SK-N-SH (cell line): ENCODE results near the gene MYO10. TPM values are rescaled to one million over a fixed set of nuclear protein-coding genes. Genes with fewer than 3 reads are reported as not detected.

ENCODE experiments used
- CTCF ChIA-PET: fragments of 300-600, 350-600 bp; formaldehyde crosslinking; extraction: SDS; loops from one replicate; lab custom pipeline; 2021; lab: Yijun Ruan, JAX
- POLR2A ChIA-PET: fragments of 350-600 bp; sonication (Branson Sonifier 250); formaldehyde crosslinking; extraction: SDS; loops from one replicate; lab custom pipeline; 2020; ENCODE audit warnings: antibody characterized with exemption, inconsistent platforms; lab: Yijun Ruan, JAX
- DNase-seq: peaks from one replicate; pipeline ENCODE4 v3.0.0; 2012
- H2AFZ ChIP-seq: fragments of 200-600 bp; sonication (generic); 2 replicates; pipeline ENCODE4 v1.8.1; 2016; ENCODE audit warnings: antibody characterized with exemption, mild to moderate bottlenecking, low read depth
- H3F3A ChIP-seq: fragments of 200-600 bp; sonication (generic); replicated peaks from 2 replicates; pipeline ENCODE3; 2016; ENCODE audit warnings: antibody characterized with exemption, mild to moderate bottlenecking; ENCODE audit not compliant: insufficient read depth
- H3K27ac ChIP-seq, 2 experiments: fragments of 200-500 bp in 1 of 2; fragments of 200-600 bp in 1 of 2; sonication (Bioruptor generic) in 1 of 2; sonication (generic), shearing (Covaris generic) in 1 of 2; 2 replicates each; pipeline versions ENCODE4 v1.5.1 to v1.6.1; 2014 to 2016; ENCODE audit warnings: low read depth in 2 of 2, inconsistent platforms in 1 of 2, low read length in 1 of 2, mild to moderate bottlenecking in 1 of 2, mixed read lengths in 1 of 2
- H3K27me3 ChIP-seq: fragments of 200-600 bp; sonication (generic), shearing (Covaris generic); 2 replicates; pipeline ENCODE4 v1.6.1; 2016; ENCODE audit warnings: mixed run types; ENCODE audit not compliant: insufficient read depth
- H3K36me3 ChIP-seq, 2 experiments: fragments of 200-500 bp in 1 of 2; fragments of 200-600 bp in 1 of 2; sonication (Bioruptor generic) in 1 of 2; sonication (generic) in 1 of 2; replicated peaks in 1 of 2; 2 replicates each; pipeline versions ENCODE3 to v1.5.1; 2014 to 2016; ENCODE audit warnings: low read length in 1 of 2, mild to moderate bottlenecking in 1 of 2; ENCODE audit not compliant: insufficient read depth in 2 of 2, control insufficient read depth in 1 of 2
- H3K4me1 ChIP-seq, 2 experiments: fragments of 200-500 bp in 1 of 2; fragments of 200-600 bp in 1 of 2; sonication (Bioruptor generic) in 1 of 2; sonication (generic), shearing (Covaris generic) in 1 of 2; 2 replicates each; pipeline versions ENCODE4 v1.5.1 to v1.6.1; 2014 to 2016; ENCODE audit warnings: low read depth in 1 of 2, low read length in 1 of 2, mixed run types in 1 of 2; ENCODE audit not compliant: insufficient read depth in 2 of 2, control insufficient read depth in 1 of 2
- H3K4me2 ChIP-seq: fragments of 200-600 bp; sonication (generic), shearing (Covaris generic); 2 replicates; pipeline ENCODE4 v1.6.1; 2017; ENCODE audit warnings: mixed run types
- H3K4me3 ChIP-seq, 2 experiments: fragments of 200-500 bp in 1 of 2; fragments of 200-600 bp in 1 of 2; sonication (Bioruptor generic) in 1 of 2; sonication (generic), shearing (Covaris generic) in 1 of 2; 2 replicates each; pipeline versions ENCODE4 v1.5.1 to v1.8.1; 2014 to 2016; ENCODE audit warnings: low read depth in 2 of 2, inconsistent platforms in 1 of 2, low read length in 1 of 2, mild to moderate bottlenecking in 1 of 2, mixed read lengths in 1 of 2, moderate library complexity in 1 of 2
- H3K79me2 ChIP-seq: fragments of 200-600 bp; sonication (generic); 2 replicates; pipeline ENCODE4 v1.8.1; 2017; ENCODE audit warnings: mild to moderate bottlenecking; ENCODE audit not compliant: insufficient read depth
- H3K9ac ChIP-seq: fragments of 200-600 bp; sonication (generic); 2 replicates; pipeline ENCODE4 v1.6.1; 2017; ENCODE audit warnings: mixed run types
- H3K9me2 ChIP-seq: fragments of 200-600 bp; sonication (generic); 2 replicates; pipeline ENCODE4 v1.6.1; 2017; ENCODE audit warnings: mixed run types
- H3K9me3 ChIP-seq: fragments of 200-600 bp; sonication (generic); 2 replicates; pipeline ENCODE4 v1.6.1; 2017; ENCODE audit warnings: mixed run types, mild to moderate bottlenecking, moderate library complexity
- H4K20me1 ChIP-seq: fragments of 200-600 bp; sonication (generic); 2 replicates; pipeline ENCODE4 v1.6.1; 2017; ENCODE audit warnings: mild to moderate bottlenecking, mixed run types; ENCODE audit not compliant: insufficient read depth
- CHD2 ChIP-seq: fragments of 150-350 bp; IDR thresholded peaks from 2 replicates; pipeline ENCODE4 v1.6.1; 2018; ENCODE audit warnings: low read length; ENCODE audit not compliant: partially characterized antibody
- CTCF ChIP-seq: fragments of 200-600 bp; sonication (generic); IDR thresholded peaks from 2 replicates; pipeline ENCODE4 v1.6.1; 2017; ENCODE audit warnings: antibody characterized with exemption, mild to moderate bottlenecking, moderate library complexity
- ELF1 ChIP-seq: IDR thresholded peaks from 2 replicates; pipeline ENCODE4 v1.4.0; 2012
- EP300 ChIP-seq, 2 experiments: IDR thresholded peaks; 2 replicates each; pipeline versions ENCODE4 v1.4.0 to v1.6.1; 2012; ENCODE audit warnings: borderline replicate concordance in 1 of 2, low read depth in 1 of 2, low read length in 1 of 2
- EZH2phosphoT487 ChIP-seq: fragments of 200-600 bp; sonication (generic); IDR thresholded peaks from 2 replicates; pipeline ENCODE4 v1.6.1; 2017; ENCODE audit warnings: low read depth, mixed run types, mild to moderate bottlenecking, antibody characterized with exemption, moderate library complexity, borderline replicate concordance
- FOXJ3 ChIP-seq: sonication (generic); formaldehyde crosslinking; IDR thresholded peaks from 2 replicates; pipeline ENCODE4 v1.5.1; 2020; ENCODE audit warnings: mild to moderate bottlenecking, missing genetic modification reagents
- FOXM1 ChIP-seq: IDR thresholded peaks from 2 replicates; pipeline ENCODE4 v1.4.0; 2012; ENCODE audit warnings: low read depth, mild to moderate bottlenecking
- GABPA ChIP-seq: IDR thresholded peaks from 2 replicates; pipeline ENCODE4 v1.4.0; 2012; ENCODE audit warnings: low read depth, mild to moderate bottlenecking
- IRF3 ChIP-seq: fragments of 150-350 bp; IDR thresholded peaks from 2 replicates; pipeline ENCODE4 v1.6.1; 2016; ENCODE audit warnings: mild to moderate bottlenecking, low read depth, low read length
- MAX ChIP-seq: IDR thresholded peaks from 2 replicates; pipeline ENCODE4 v1.4.0; 2012; ENCODE audit warnings: low read depth
- MEF2A ChIP-seq: IDR thresholded peaks from 2 replicates; pipeline ENCODE4 v1.4.0; 2012; ENCODE audit warnings: low read depth, borderline replicate concordance
- MXI1 ChIP-seq: IDR thresholded peaks from 2 replicates; pipeline ENCODE4 v1.6.1; 2012; ENCODE audit warnings: mild to moderate bottlenecking, low read depth, low read length, improper control_type of control experiment
- NRF1 ChIP-seq: IDR thresholded peaks from 2 replicates; pipeline ENCODE4 v1.6.1; 2012; ENCODE audit warnings: low read depth, mild to moderate bottlenecking, low read length
- POLR2AphosphoS5 ChIP-seq: IDR thresholded peaks from 2 replicates; pipeline ENCODE4 v1.6.1; 2012; ENCODE audit warnings: low read depth, low read length
- RAD21 ChIP-seq: IDR thresholded peaks from 2 replicates; pipeline ENCODE4 v1.6.1; 2012; ENCODE audit warnings: mild to moderate bottlenecking, low read length
- RFX5 ChIP-seq: IDR thresholded peaks from 2 replicates; pipeline ENCODE4 v1.6.1; 2012; ENCODE audit warnings: mild to moderate bottlenecking, improper control_type of control experiment, low read length
- RXRA ChIP-seq: IDR thresholded peaks from 2 replicates; pipeline ENCODE4 v1.4.0; 2012; ENCODE audit warnings: low read depth, mild to moderate bottlenecking, borderline replicate concordance
- TEAD4 ChIP-seq: IDR thresholded peaks from 2 replicates; pipeline ENCODE4 v1.4.0; 2012; ENCODE audit warnings: mild to moderate bottlenecking, borderline replicate concordance; ENCODE audit not compliant: insufficient read depth
- USF2 ChIP-seq: fragments of 150-350 bp; IDR thresholded peaks from 2 replicates; pipeline ENCODE4 v1.6.1; 2017; ENCODE audit warnings: antibody characterized with exemption, low read length, low read depth, borderline replicate concordance
- ZBTB33 ChIP-seq: IDR thresholded peaks from 2 replicates; pipeline ENCODE4 v1.4.0; 2012; ENCODE audit warnings: low read depth, borderline replicate concordance
- WGBS: methylation state at CpG from one replicate; pipeline ENCODE4 v1.1.6; 2017; ENCODE audit warnings: low lambda C conversion rate; 5-methylcytosine and 5-hydroxymethylcytosine counted together
- polyA plus RNA-seq, 3 experiments: library from polyadenylated mRNA; depleted of rRNA; stranded (reverse); fragments of >200 nt; gene quantifications; 2 replicates each; pipeline ENCODE4 v1.2.3, GENCODE V29; 2012

MYO10 gene
- polyA plus RNA-seq, 1 of the 3 experiments (the other 2 are of a cell fraction), result 8.1 TPM

- H3K9me3 ChIP-seq, result no peaks in the 10 kb centered on the region
- H2AFZ ChIP-seq, result no peak overlapping the region
- 95% methylated on average over 12 of the region's 12 CpGs for WGBS
- no peak overlapping the region for H3K27ac ChIP-seq
- H3K4me2 ChIP-seq, result no peak overlapping the region
- no peak for TF ChIP-seq MEF2A
- no peak for TF ChIP-seq RAD21
- no peak for TF ChIP-seq MXI1
- TF ChIP-seq GABPA, result no peak
- H3K27me3 ChIP-seq, result no peaks in the 10 kb centered on the region
- no peaks in the 10 kb centered on the region for H3K9me2 ChIP-seq
- no peak overlapping the region for H3K4me3 ChIP-seq
- H3K9ac ChIP-seq, result no peak overlapping the region
- peaks cover 0 to 7% of the 10 kb centered on the region in 2 experiments for H3K36me3 ChIP-seq
- H4K20me1 ChIP-seq, result peaks cover 94% of the 10 kb centered on the region
- H3K4me1 ChIP-seq, result peaks cover 0 to 5% of the 10 kb centered on the region in 2 experiments; a peak in 2 of 4 replicates
- ChIA-PET POLR2A (no interaction called here), CTCF (interaction anchor here (1.0 kb wide), 1 partner anchor 326 kb away, joined by 3 read pairs; no protein-coding TSS in a partner anchor)
- H3K79me2 ChIP-seq, result peaks cover 100% of the 10 kb centered on the region
- peaks cover 6% of the 10 kb centered on the region for H3F3A ChIP-seq
- no peak for DNase-seq
Measured at GRCh38 chr5:16806711-16807546, 129.2 kb downstream of the MYO10 start.

GRCh38 chr5:16805486-16805885, 130.6 kb downstream of the MYO10 start:
- no peak for DNase-seq
- peaks cover 0 to 5% of the 10 kb centered on the region in 2 experiments; a peak in 2 of 4 replicates for H3K4me1 ChIP-seq
- H3K4me3 ChIP-seq, result no peak overlapping the region
- no peak overlapping the region for H2AFZ ChIP-seq
- no peak overlapping the region for H3K4me2 ChIP-seq
- H4K20me1 ChIP-seq, result peaks cover 93% of the 10 kb centered on the region
- H3F3A ChIP-seq, result peaks cover 7% of the 10 kb centered on the region
- CTCF ChIA-PET, result interaction anchor here (0.7 to 2.8 kb wide), 3 partner anchors 14 to 385 kb away, joined by 3 to 11 read pairs (median 4); no protein-coding TSS in a partner anchor
- H3K27ac ChIP-seq, result no peak overlapping the region
- H3K9me2 ChIP-seq, result no peaks in the 10 kb centered on the region
- H3K79me2 ChIP-seq, result peaks cover 100% of the 10 kb centered on the region
- POLR2A ChIA-PET, result no interaction called here
- H3K9me3 ChIP-seq, result no peaks in the 10 kb centered on the region
- H3K27me3 ChIP-seq, result no peaks in the 10 kb centered on the region
- H3K9ac ChIP-seq, result no peak overlapping the region
- no peak for TF ChIP-seq ZBTB33
- TF ChIP-seq FOXM1, result no peak
- TF ChIP-seq ELF1, result no peak
- no peak for TF ChIP-seq EZH2phosphoT487
- no peak for TF ChIP-seq POLR2AphosphoS5
- TF ChIP-seq RXRA, result no peak
- TF ChIP-seq RAD21, result no peak
- no peak for TF ChIP-seq TEAD4
- TF ChIP-seq CHD2, result no peak
- TF ChIP-seq NRF1, result no peak
- no peak for TF ChIP-seq EP300 (IDR thresholded peaks at IDR 0.05; ENCODE audit: borderline replicate concordance in 1 of 2, low read depth in 1 of 2, low read length in 1 of 2)
- TF ChIP-seq IRF3, result no peak
- TF ChIP-seq RFX5, result no peak
- no peak for TF ChIP-seq MAX
- no peak for TF ChIP-seq GABPA
- TF ChIP-seq CTCF, result no peak
- no peak for TF ChIP-seq USF2
- no peak for TF ChIP-seq FOXJ3
- peaks cover 0 to 8% of the 10 kb centered on the region in 2 experiments for H3K36me3 ChIP-seq
- 94% methylated on average over 7 of the region's 7 CpGs for WGBS
